Progenitor cell of endocrine pancreas (in vitro differentiated cells): ENCODE measurements around the gene CMIP. TPM values are rescaled to one million over a fixed set of nuclear protein-coding genes. Genes with fewer than 3 reads are reported as not detected.
A peak's percentile ranks its signal among the peaks of the same experiment; 100 is the strongest.

Source experiments
- DNase-seq: peaks from one replicate; pipeline ENCODE4 v3.0.0; 2021; ENCODE audit warnings: low spot score; ENCODE audit not compliant: unreplicated experiment
- H3K27ac Mint-ChIP-seq: 2 replicates; pipeline ENCODE4 v1.8.0; 2021; ENCODE audit warnings: mild to moderate bottlenecking, moderate library complexity, mixed read lengths
- H3K27me3 Mint-ChIP-seq: 2 replicates; pipeline ENCODE4 v1.8.0; 2021; ENCODE audit warnings: mixed read lengths
- H3K36me3 Mint-ChIP-seq: 2 replicates; pipeline ENCODE4 v1.8.0; 2022; ENCODE audit warnings: mixed read lengths; ENCODE audit not compliant: insufficient read depth
- H3K4me1 Mint-ChIP-seq: 2 replicates; pipeline ENCODE4 v1.8.0; 2021; ENCODE audit warnings: low read depth, mixed read lengths
- H3K4me3 Mint-ChIP-seq: 2 replicates; pipeline ENCODE4 v1.8.0; 2021; ENCODE audit warnings: low read depth, mild to moderate bottlenecking, moderate library complexity, mixed read lengths
- H3K9me3 Mint-ChIP-seq: 2 replicates; pipeline ENCODE4 v1.8.0; 2021; ENCODE audit warnings: low read depth, mixed read lengths
- CTCF ChIP-seq: fragments of 200-600 bp; sonication (generic); IDR thresholded peaks from one replicate; pipeline ENCODE4 v1.5.0; 2021; ENCODE audit warnings: antibody characterized with exemption, mild to moderate bottlenecking; ENCODE audit not compliant: unreplicated experiment
- total RNA-seq: library from RNA; stranded (reverse); gene quantifications from 2 replicates; pipeline ENCODE4 v1.2.1, GENCODE V29; 2021

The CMIP gene
- total RNA-seq, 1 donor from 2014 or later = 62.7 TPM

- Mint-ChIP-seq H3K36me3 (peaks cover 3% of the 10 kb centered on the region), H3K9me3 (no peaks in the 10 kb centered on the region), H3K27ac (peak overlapping the region; percentile 56), H3K27me3 (no peaks in the 10 kb centered on the region), H3K4me3 (no peak overlapping the region), H3K4me1 (peaks cover 28% of the 10 kb centered on the region)
- no peak for TF ChIP-seq CTCF
- DNase-seq = no peak
These were observed 36.7 kb downstream of the CMIP start for GRCh38 chr16:81481207-81481821.

GRCh38 chr16:81482329-81483063 is 37.9 kb downstream of the CMIP start:
- H3K36me3 Mint-ChIP-seq = no peaks in the 10 kb centered on the region
- peaks cover 28% of the 10 kb centered on the region for H3K4me1 Mint-ChIP-seq
- DNase-seq = no peak
- peak overlapping the region; percentile 71 for H3K27ac Mint-ChIP-seq
- no peaks in the 10 kb centered on the region for H3K27me3 Mint-ChIP-seq
- no peaks in the 10 kb centered on the region for H3K9me3 Mint-ChIP-seq
- H3K4me3 Mint-ChIP-seq = no peak overlapping the region
- TF ChIP-seq CTCF = no peak

- no peak for TF ChIP-seq CTCF
- no peaks in the 10 kb centered on the region for H3K9me3 Mint-ChIP-seq
- H3K36me3 Mint-ChIP-seq = no peaks in the 10 kb centered on the region
- no peak overlapping the region for H3K4me3 Mint-ChIP-seq
- H3K4me1 Mint-ChIP-seq = peaks cover 24% of the 10 kb centered on the region
- DNase-seq = no peak
- H3K27ac Mint-ChIP-seq = no peak overlapping the region
- H3K27me3 Mint-ChIP-seq = no peaks in the 10 kb centered on the region
These were observed 38.7 kb downstream of the CMIP start for GRCh38 chr16:81483064-81483969.

- Mint-ChIP-seq H3K36me3 (no peaks in the 10 kb centered on the region), H3K27ac (no peak overlapping the region), H3K4me1 (peaks cover 16% of the 10 kb centered on the region), H3K4me3 (no peak overlapping the region), H3K27me3 (no peaks in the 10 kb centered on the region), H3K9me3 (no peaks in the 10 kb centered on the region)
- TF ChIP-seq CTCF = no peak
- no peak for DNase-seq
These were observed 39.5 kb downstream of the CMIP start for GRCh38 chr16:81483970-81484595.
